ENCODE data around the gene CABLES2.

The CABLES2 gene

DNA sequence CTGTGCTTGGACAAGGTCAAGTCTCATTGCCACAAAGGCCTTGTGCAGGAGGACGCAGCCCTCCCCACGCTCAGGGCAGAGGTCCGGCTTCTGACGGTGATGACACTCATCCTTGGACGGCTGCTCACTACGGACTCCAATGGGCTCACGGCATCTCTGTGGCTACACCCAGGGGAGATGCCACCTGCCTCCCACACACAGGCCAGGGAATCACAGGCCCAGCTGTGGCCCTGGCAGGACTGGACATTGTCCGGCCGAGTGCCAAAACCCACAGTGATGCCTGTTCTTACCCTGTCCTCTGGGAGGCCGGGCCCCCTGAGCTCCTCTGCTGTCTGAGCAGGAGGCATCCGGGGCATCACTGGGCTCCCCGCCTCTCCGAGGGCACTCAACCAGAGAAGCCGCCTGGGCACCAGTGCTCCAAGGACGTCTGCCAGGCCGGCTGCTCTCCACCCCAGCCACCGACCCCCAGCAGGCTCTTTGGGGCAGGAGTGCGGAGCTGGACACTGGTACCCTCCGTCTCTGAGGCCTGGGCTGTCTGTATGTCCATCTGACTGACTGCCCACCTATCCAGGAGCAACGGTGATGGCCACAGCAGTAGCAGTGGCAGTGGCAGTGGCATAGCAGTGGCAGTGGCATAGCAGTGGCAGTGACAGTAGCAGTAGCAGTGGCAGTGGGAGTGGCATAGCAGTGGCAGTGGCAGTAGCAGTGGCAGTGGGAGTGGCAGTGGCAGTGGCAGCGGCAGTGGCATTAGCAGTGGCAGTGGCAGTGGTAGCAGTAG is 18.4 kb upstream of the CABLES2 start:
- Histone ChIP-seq H3K4me3 (ENCODE audit: low read length) (no peak overlapping the region), H3K4me1 (ENCODE audit: control insufficient read depth, low read length) (no peaks in the 10 kb centered on the region), H3K27ac (ENCODE audit: low read depth, low read length) (no peak overlapping the region), H3K79me2 (ENCODE audit: control insufficient read depth, low read length) (no peaks in the 10 kb centered on the region), H3K9me2 (replicated peaks; ENCODE audit: control insufficient read depth, low read length) (no peaks in the 10 kb centered on the region), H3F3A (ENCODE audit: control insufficient read depth, insufficient read depth) (no peaks in the 10 kb centered on the region), H3K4me2 (ENCODE audit: low read length) (no peak overlapping the region), H3K27me3 (ENCODE audit: control insufficient read depth, low read length) (no peaks in the 10 kb centered on the region), H3K36me3 (ENCODE audit: control insufficient read depth, low read length) (no peaks in the 10 kb centered on the region), H3K9me3 (ENCODE audit: control insufficient read depth, insufficient read depth, low read length) (no peaks in the 10 kb centered on the region; the same call in 1 of the 2 replicates), H4K20me1 (ENCODE audit: control insufficient read depth, insufficient read depth, low read depth, low read length) (no peaks in the 10 kb centered on the region)
- TF ChIP-seq, protein P1, sequence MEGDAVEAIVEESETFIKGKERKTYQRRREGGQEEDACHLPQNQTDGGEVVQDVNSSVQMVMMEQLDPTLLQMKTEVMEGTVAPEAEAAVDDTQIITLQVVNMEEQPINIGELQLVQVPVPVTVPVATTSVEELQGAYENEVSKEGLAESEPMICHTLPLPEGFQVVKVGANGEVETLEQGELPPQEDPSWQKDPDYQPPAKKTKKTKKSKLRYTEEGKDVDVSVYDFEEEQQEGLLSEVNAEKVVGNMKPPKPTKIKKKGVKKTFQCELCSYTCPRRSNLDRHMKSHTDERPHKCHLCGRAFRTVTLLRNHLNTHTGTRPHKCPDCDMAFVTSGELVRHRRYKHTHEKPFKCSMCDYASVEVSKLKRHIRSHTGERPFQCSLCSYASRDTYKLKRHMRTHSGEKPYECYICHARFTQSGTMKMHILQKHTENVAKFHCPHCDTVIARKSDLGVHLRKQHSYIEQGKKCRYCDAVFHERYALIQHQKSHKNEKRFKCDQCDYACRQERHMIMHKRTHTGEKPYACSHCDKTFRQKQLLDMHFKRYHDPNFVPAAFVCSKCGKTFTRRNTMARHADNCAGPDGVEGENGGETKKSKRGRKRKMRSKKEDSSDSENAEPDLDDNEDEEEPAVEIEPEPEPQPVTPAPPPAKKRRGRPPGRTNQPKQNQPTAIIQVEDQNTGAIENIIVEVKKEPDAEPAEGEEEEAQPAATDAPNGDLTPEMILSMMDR (IDR thresholded peaks at IDR 0.05; ENCODE audit: low read depth, low read length, poor library complexity, severe bottlenecking): no peak

DNA sequence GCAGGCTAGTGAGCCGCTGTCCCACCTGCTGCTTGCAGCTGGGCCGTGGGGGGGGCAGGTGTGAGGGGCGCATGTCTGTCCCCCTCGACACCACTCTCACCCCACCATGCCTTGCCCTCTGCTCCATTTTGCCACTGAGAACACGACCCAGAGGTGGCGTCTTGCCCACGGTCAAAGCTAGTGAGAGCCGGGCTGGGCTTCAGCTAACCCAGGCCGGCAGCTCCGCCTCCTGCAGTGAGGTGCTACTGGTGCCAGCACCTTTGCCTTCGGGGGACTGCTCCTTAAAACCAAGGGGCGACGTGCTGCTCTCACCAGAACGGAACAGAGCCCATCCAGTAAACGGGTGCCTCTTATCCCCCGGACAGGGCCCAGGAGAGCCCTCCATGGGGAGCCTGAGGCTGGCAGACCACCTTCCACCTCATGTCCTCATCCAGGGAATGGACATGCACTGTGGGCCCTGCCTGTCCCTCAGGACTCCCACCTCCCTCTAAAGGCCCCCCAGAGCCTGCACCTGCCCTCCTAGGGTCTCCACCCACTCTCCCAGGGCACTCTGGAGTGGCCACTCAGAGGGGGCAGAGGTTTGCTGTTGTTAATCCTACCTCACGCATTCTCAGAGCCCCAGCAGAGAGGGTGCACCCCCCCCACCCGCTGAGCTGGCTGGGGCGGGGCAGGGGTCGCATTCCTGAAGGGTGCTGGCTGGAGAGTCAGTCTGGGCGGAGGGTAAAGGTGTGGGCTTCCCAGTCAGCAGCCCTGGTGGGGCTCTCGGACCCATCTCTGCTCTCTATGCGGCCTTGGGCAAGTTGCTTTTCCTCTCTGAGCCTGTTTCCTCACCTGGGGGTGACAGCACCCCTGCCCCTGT is 17.4 kb upstream of the CABLES2 start:
- Histone ChIP-seq H3F3A (ENCODE audit: control insufficient read depth, insufficient read depth) (no peaks in the 10 kb centered on the region), H3K27ac (ENCODE audit: low read depth, low read length) (no peak overlapping the region), H3K9me2 (replicated peaks; ENCODE audit: control insufficient read depth, low read length) (no peaks in the 10 kb centered on the region), H4K20me1 (ENCODE audit: control insufficient read depth, insufficient read depth, low read depth, low read length) (no peaks in the 10 kb centered on the region), H3K79me2 (ENCODE audit: control insufficient read depth, low read length) (no peaks in the 10 kb centered on the region), H3K4me2 (ENCODE audit: low read length) (no peak overlapping the region), H3K27me3 (ENCODE audit: control insufficient read depth, low read length) (no peaks in the 10 kb centered on the region), H3K9me3 (ENCODE audit: control insufficient read depth, insufficient read depth, low read length) (no peaks in the 10 kb centered on the region; the same call in 1 of the 2 replicates), H3K4me3 (ENCODE audit: low read length) (no peak overlapping the region), H3K36me3 (ENCODE audit: control insufficient read depth, low read length) (no peaks in the 10 kb centered on the region), H3K4me1 (ENCODE audit: control insufficient read depth, low read length) (no peaks in the 10 kb centered on the region)
- TF ChIP-seq, protein P1 (IDR thresholded peaks at IDR 0.05; ENCODE audit: low read depth, low read length, poor library complexity, severe bottlenecking): no peak
- TF ChIP-seq EZH2phosphoT487 (IDR thresholded peaks at IDR 0.05; ENCODE audit: borderline replicate concordance, low read length): no peak

DNA sequence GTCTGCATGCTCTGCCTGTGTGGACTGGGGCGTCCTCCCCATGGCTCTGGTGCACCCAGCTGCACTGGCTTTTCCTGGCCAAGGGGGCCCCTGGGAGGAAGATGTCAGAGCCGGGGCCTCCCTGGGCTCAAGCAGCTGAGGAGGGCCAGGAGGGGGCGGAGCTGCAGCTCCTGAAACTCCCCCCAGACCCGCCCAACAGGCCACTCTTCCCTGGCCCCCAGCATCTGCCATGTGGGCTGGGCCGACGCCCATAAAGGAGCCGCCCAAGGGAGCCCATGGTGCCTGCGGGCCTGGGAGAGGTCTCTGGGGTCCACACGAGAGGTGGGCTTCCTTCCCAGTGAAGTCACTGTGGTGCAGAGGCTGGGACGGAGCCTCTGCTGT is 16.2 kb upstream of the CABLES2 start:
- Histone ChIP-seq H3K79me2 (ENCODE audit: control insufficient read depth, low read length) (no peaks in the 10 kb centered on the region), H4K20me1 (ENCODE audit: control insufficient read depth, insufficient read depth, low read depth, low read length) (no peaks in the 10 kb centered on the region), H3K4me2 (ENCODE audit: low read length) (no peak overlapping the region), H3K4me1 (ENCODE audit: control insufficient read depth, low read length) (no peaks in the 10 kb centered on the region), H3F3A (ENCODE audit: control insufficient read depth, insufficient read depth) (no peaks in the 10 kb centered on the region), H3K9me3 (ENCODE audit: control insufficient read depth, insufficient read depth, low read length) (no peaks in the 10 kb centered on the region; the same call in 1 of the 2 replicates), H3K36me3 (ENCODE audit: control insufficient read depth, low read length) (no peaks in the 10 kb centered on the region), H3K9me2 (replicated peaks; ENCODE audit: control insufficient read depth, low read length) (no peaks in the 10 kb centered on the region), H3K27me3 (ENCODE audit: control insufficient read depth, low read length) (no peaks in the 10 kb centered on the region), H3K27ac (ENCODE audit: low read depth, low read length) (no peak overlapping the region), H3K4me3 (ENCODE audit: low read length) (no peak overlapping the region)
- no peak for TF ChIP-seq EZH2phosphoT487 (IDR thresholded peaks at IDR 0.05; ENCODE audit: borderline replicate concordance, low read length)
- TF ChIP-seq, protein P1 (IDR thresholded peaks at IDR 0.05; ENCODE audit: low read depth, low read length, poor library complexity, severe bottlenecking): no peak
